ENCODE results near the gene GOPC.

GRCh38 chr6:117542493-117542892 lies 59.8 kb downstream of the GOPC start:
- TF ChIP-seq POLR2AphosphoS5 (IDR thresholded peaks at IDR 0.05; ENCODE audit: low read depth, low read length) (no peak), REST (IDR thresholded peaks at IDR 0.05; ENCODE audit: insufficient read depth in 1 of 2, low read depth in 2 of 2, low read length in 2 of 2) (no peak)

Measured in PFSK-1 (cell line).